Measurements from ENCODE around the gene SDCBP2.
A peak's percentile ranks its signal among the peaks of the same experiment; 100 is the strongest.

The SDCBP2 gene

DNA sequence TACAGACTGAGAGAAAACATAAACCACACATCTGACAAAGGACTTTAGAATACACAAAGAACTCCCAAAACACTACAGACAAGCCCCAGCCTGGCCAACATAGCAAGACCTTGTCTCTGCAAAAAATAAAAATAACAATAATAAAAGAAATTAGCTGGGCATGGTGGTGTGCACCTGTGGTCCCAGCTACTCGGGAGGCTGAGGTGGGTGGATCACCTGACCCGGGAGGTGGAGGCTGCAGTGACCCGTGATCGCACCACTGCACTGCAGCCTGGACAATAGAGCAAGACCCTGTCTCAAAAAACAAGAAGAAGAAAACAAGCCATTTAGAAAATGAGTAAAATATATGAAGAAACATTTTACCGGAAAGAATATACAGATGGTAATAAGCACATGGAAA, 13.1 kb downstream of the SDCBP2 start:
- DNase-seq (ENCODE audit: low read depth in 1 of 2, low spot score in 1 of 2), result no peak

DNA sequence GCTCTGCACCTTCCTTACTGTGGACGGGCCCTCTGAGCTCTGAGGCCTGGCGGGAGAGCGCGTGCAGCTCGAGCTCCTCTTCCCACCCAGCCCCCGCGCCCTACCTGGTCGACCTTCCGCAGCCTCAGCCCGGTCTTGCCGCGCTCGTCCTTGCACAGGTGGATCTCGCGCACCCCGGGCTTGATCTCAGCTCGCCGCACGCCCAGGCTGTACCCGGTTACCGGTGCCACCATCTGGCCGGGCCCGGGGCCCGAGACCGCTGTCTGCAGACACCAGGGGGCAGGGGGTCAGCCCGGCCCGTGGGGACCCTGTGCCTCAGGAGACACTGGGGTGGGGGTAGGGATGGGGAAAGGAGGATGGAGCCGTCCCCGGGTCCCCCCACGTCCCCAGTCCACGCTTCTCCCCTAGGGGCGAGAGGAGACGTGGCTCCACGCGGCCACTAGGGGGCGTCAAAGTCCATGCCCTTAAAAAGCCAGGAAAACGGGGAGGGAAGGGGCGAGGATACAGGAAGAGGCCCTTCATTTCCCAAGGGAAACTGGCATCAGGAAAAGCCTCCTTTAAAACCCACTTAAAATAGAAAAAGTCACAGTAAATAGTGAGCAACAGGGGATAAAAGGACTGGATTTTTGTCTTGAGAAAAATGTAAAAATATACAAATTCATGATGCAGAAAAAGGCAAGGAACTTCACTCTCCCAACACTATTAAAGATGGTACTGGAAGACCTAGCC, 15.5 kb downstream of the SDCBP2 start:
- peak; percentile 47 to 53 for DNase-seq (ENCODE audit: low read depth in 1 of 2, low spot score in 1 of 2)

DNA sequence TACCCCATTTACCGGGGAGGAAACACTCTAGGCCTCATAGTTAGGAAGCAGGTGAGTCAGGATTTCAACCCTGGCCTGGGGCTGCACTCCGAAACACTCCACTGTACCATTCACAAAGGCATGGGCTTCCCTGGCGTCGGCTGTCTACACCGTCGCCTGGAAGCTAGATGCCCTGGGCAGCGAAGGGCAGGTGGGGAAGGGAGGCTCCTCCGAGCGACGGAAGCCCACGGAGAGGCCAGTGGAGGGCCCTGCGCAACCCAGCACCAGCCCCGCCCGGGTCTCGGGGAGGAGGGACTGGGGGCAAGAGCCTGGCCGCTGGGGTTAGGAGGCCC, 16.1 kb downstream of the SDCBP2 start:
- no peak for DNase-seq (ENCODE audit: low read depth in 1 of 2, low spot score in 1 of 2)

DNA sequence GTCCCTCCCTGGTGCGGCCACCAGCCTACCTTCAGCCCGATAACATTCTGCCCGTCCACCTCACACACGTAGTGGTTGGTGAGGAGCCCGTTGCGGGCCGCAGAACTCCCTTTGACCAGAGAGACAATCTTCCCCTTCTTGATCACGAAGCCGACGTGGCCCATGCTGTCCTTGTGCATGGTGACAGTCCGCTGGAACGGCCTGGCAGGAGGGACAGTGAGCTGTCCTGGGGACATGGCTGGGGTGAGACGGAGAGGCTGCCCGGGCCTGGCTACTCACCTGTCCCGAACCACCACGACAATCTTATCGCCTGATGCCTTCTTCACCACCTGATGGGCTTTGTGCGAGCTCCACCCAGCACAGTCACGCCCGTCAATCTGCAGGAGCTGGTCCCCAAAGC, 16.6 kb downstream of the SDCBP2 start:
- no peak for DNase-seq (ENCODE audit: low read depth in 1 of 2, low spot score in 1 of 2)

DNA sequence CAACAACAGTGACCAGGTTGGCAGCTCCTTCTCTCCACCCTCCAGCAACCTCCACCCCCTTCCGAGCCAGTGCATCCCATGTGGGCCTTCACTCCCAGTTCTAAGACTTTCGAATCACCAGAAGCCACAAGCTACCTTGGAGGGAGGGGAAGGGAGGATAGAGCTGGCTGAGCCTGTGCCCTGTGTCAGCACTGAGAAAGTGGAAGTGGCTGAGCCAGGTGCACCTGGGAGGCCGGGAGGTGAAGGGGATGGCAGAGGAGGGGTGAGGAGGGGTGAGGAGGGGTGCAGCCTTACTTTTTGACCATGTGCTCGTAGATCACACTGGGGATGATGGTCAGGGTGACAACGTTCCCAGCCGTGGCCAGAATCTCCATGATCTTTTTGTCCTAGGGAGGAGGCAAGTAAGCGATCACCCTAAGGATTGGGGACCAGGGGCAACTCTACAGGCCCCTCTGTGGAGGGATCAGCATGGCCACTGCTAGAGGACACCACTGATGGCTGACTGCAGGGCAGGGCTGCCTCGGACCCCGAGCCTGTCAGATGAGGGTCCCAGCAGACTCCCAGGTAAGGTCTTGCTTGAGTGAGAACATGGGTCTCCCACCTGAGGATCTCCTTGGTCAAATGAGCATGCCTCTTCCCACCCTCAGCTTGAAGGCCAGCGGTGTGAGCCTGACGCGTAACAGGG, 18.3 kb downstream of the SDCBP2 start:
- DNase-seq (ENCODE audit: low read depth in 1 of 2, low spot score in 1 of 2), result no peak

DNA sequence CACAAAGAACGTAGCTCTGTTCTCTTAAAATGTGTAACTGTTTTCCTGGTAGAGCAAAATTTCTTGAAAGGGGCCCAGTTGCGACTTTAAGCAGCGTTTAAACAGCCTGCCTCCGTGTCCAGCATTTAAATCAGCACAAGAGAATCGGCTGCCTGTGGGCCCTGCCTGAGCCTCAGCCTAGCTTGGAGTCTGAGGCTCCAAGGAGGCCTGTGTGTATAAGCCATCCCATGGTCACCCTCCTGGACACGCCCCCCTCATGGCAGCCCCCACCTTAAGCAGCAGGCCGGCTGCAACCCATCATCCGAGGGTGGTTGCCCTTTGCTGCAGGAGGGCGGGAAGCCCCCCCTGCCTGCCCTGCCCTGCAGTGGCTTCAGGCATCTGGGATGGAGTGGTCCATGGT, 18.9 kb downstream of the SDCBP2 start:
- DNase-seq (ENCODE audit: low read depth in 1 of 2, low spot score in 1 of 2), result no peak

DNA sequence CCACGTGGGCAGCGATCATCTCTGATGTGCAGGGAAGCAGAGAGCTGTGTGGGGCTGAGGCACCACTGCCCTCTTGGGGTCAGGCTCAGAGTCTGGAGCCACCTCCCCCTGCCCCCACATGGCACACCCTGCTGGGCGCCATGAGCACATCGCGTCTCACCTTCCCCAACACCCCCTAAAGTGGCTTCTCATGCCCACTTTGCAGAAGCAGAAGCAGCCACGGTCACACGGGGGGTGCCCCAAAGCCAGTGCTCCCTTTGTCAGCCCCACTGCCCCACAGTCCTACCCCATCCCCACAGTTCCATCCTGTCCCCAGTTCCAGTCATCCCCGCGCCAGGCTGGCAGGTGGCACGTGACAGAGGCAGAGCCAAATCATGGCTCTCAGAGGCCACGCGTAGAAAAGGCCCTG, 19.5 kb downstream of the SDCBP2 start:
- DNase-seq (ENCODE audit: low read depth in 1 of 2, low spot score in 1 of 2), result no peak

DNA sequence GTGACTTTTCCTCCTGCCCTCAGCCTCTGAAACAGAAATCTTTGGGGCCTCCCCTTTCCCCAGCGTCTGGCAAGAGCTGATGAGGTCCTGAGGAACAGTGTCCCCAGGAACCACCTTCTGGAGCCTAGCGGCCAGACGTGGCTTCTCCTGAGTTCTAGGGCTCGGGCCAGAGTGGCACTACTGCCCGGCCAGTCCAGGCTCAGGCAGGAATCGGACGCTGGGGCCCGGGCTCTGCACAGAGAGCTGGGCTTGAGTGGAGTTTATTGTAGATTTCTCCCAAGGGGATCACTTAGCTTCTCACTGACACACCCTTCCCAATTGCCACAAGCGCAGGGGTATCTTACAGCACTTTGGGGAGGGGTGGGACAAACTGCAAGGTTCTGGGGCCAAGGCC, 20.2 kb downstream of the SDCBP2 start:
- DNase-seq (ENCODE audit: low read depth in 1 of 2, low spot score in 1 of 2), result no peak

DNA sequence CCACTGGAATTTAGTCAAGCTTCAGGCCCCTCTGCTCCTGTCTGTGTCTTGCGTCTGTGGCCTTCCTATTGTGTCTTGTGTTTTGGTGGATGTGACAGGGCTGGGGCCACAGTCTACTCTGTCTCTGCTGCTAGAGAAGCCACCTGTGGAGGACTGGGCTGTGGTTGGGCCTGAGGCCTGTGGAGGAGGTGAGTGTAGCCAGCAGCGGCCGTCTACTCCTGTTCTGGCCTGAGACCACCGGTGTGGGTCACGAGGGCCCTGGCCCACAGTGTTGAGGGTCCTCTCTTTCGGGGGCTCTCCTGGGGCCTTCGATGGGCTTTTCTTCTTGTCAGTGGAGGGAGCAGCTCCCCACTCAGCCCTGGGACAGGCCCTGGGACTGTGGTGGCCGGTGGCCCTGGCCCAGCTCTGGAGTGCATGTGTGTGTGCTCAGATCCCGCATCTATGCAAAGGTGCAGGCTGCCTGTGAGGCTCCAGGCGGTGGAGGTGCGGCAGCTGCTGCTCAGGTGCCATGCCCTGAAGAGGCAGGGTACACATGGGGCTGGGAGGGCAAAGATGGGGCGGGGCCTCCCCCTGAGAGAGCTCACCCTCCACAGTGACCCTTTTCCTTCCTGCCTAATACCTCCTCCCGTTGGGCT, 20.8 kb downstream of the SDCBP2 start:
- DNase-seq (ENCODE audit: low read depth in 1 of 2, low spot score in 1 of 2), result no peak

DNA sequence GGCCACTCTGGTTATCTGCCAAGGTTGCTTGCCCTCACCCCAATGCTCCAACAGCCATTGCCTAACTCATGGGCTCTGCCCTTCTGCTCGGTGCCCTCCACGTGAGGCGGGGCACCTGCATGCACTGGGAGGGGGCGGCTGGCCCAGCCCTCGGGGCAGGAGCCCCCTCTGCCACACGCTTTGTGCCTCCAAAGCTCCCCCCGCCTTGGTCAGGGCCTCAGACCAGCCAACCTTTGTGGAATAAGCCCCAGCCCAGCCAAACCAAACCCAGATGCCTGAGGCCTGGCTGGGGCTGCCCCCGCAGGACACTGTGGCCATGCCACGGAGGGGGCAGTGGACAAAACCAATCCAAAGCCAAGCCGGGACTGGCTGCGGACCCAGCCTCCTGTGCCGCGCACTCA, 21.4 kb downstream of the SDCBP2 start:
- DNase-seq (ENCODE audit: low read depth in 1 of 2, low spot score in 1 of 2), result no peak

DNA sequence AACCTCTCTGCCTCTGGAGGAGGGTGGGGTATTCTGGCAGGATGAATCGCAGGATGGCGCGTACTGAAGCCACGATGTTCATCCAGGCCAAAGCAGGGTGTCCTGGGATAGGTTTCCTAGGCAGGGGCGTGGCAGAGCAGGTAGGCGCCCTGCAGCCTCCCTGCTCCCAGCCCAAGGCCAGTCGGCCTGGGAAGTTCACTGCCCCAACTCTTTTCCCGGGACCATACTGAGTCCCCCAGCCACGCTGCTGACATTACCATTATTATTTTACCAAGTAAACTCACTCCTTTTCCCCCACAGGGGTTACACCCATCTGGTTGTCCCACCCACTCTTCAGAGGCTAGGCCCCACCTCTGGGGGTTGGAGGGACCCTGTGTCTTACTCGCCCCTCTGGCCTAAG, 21.8 kb downstream of the SDCBP2 start:
- no peak for DNase-seq (ENCODE audit: low read depth in 1 of 2, low spot score in 1 of 2)

DNA sequence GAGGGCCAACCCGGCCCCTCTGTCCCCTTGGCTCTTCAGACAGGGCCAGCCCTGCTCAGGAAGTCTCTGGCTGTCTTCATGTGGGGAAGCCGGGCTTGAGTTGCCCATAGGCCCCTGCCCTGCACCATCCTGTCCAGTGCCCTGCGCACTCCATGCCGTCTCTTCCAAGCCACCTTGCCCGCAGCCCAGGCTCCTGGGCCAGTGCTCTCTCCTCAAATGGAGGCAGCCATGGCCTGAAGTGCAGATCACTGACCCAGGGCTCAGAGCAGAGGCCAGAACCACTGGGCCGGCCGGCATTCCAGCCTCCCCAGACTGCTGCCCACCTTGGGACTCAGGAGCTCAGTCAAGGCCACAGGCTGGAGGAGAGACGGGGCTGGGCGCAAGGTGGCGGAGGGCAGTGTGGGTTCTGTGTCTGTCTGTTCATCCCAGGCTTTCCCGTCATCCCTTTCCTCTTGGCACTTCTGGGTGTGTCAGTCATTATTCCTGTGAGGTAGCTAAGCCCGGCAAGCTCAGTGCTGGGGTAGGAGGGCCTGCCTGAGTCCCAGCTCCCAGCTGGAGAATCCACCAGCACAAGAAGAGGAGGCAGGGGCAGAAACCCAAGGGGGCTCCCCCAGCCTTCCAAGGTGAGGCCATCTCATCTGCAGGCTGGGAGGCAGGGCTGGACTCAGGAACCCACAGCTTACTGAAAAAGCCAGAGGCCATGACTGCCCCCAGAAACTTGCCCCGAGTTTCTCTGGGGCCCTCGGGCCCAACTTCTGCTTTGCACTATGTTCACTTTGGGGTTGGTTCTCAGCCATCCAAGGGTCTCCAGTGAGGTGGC, 22.4 kb downstream of the SDCBP2 start:
- DNase-seq (ENCODE audit: low read depth in 1 of 2, low spot score in 1 of 2), result no peak

DNA sequence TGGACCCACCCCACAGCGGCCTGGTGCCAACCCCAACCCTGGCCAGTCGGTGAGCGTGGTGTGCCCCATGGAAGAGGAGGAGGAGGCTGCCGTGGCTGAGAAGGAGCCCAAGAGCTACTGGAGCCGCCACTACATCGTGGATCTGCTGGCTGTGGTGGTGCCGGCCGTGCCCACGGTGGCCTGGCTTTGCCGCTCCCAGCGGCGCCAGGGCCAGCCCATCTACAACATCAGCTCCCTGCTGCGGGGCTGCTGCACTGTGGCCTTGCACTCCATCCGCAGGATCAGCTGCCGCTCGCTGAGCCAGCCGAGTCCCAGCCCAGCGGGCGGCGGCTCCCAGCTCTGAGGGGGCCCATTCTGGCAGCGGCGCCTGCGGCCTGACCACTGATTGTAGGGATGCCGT, 23.2 kb downstream of the SDCBP2 start:
- no peak for DNase-seq (ENCODE audit: low read depth in 1 of 2, low spot score in 1 of 2)

DNA sequence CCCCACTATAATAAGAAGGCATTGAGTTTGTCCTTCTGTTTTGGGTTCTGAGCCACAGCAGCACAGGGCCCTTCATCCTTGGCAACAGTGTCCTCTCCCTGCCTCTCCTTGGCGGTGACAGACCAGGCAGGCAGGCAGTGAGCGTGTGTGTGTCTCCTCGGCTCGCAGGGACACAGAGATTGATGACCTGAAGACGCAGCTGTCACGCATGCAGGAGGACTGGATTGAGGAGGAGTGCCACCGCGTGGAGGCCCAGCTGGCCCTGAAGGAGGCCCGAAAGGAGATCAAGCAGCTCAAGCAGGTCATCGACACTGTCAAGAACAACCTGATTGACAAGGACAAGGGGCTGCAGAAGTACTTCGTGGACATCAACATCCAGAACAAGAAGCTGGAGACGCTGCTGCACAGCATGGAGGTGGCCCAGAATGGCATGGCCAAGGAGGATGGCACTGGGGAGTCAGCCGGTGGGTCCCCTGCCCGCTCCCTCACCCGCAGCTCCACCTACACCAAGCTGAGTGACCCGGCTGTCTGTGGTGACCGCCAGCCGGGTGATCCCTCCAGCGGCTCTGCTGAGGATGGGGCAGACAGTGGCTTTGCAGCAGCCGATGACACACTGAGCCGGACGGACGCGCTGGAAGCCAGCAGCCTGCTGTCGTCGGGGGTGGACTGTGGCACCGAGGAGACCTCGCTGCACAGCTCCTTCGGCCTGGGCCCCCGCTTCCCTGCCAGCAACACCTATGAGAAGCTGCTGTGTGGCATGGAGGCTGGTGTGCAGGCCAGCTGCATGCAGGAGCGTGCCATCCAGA, 24.0 kb downstream of the SDCBP2 start:
- no peak for DNase-seq (ENCODE audit: low read depth in 1 of 2, low spot score in 1 of 2)

DNA sequence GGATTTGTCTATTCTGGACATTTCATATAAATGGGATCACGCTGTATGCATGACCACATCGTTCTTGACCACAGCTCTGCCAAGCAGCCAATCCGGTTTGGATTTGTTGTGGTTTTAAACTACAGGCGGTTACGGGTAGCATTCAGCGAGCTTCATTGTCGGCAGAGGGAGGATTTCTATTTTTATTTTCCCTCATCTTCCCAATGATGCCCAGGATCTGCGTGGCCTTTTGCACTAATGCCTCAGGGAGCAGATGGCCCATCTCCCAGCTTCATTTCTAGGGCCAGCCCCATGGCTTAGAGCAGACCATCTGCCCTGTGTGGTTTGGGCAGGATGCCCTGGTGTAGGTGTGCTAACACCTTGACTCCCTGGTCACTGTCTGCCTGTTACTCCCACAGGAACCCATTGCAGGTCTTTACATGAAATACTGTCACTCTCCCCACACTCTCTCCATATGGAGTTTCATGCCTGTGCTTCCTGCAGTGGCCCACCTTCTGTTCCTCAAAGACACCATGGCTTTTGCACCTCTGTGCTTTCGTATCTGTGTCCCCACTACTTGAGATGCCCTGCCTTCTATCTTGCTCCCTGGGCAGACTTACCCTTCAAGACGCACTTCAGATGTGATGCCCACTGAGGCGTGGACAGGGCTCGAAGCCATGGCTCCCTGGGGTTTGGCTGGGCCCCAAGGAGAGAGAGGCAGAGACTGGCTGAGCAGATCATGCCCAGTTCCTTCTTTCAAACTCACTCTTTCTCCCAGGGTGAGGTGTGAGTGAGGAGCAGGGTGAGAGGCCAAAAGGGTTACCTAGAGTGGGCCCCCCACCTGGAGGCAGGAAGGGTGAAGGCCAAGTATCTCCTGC, 26.0 kb downstream of the SDCBP2 start:
- DNase-seq (ENCODE audit: low read depth in 1 of 2, low spot score in 1 of 2), result no peak

DNA sequence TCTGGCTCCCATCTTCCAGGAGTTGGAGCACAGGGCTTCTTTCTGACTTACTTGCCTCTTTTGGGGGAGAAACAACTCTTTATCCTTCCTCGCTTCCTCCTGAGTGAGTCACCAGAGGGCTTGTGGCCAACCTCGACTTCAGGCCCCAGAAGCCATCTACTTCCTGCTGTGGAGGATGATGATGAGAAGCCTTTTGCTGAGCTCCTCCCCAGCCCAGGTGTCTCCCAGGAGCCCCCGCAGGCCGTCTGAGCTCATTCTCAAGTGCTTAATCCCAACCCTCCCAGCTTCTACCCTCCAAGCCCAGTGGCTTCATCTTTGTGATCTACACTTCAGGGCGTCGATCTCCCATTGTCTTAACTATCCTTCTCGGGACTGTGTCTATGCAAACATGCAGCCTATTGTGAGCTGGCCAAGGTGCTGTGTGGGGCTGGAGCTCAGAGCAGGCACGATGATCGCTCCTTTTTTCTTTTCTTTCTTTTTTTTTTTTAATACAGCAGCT, 27.9 kb downstream of the SDCBP2 start:
- DNase-seq (ENCODE audit: low read depth in 1 of 2, low spot score in 1 of 2), result peak in 1 of 2 donors; percentile 18

DNA sequence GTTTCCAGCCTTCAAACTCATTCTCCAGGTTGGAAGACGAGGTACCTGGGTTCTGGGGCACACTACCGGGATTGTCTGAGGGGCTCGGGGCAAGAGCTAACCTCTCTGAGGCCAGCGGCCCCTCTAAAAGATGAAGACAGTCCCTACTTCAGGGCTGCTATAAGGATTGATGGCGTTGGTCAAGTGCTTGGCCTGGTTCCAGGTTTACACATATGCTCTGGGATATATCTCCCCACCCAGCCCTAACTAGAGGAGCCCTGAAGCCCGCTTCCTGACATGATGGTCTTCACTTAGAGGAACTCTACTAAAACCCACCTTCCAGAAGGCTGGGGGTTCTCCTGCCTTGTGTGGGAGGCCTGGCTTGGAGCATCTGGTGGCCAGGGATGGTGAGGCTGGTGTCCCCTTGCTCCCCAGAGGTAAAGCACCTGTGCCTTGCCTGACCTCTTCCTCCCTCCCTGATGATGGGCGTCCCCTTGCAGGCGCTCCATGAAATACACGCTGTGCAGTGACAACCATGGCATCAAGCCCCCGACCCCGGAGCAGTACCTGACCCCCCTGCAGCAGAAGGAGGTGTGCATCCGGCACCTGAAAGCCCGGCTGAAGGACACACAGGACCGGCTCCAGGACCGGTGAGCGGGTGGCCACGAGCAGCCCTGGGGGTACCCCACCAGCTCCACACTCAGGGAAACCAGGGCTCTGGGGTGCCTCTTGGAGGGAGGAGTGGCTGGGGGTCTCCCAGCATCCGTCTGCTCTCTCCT, 28.7 kb downstream of the SDCBP2 start:
- DNase-seq (ENCODE audit: low read depth in 1 of 2, low spot score in 1 of 2), result no peak

DNA sequence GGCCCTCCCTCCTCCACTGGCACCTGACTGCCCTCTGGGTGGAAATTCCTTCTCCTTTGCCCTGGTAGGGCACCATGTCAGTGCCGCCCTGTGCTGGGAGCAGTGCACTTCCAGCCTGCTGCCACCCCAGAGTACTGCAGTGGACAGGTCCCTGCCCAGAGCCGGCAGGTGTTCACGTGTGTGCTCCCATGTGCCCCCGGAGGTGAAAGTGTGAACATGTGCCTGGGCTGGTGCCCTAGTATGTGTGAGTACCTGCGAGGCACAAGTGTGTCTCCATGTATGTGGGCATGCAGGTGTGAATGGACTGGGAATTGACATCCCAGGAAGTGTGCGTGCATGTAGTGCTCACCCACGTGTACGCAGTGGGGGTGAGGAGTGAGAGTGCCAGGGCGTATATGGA, 29.4 kb downstream of the SDCBP2 start:
- no peak for DNase-seq (ENCODE audit: low read depth in 1 of 2, low spot score in 1 of 2)

DNA sequence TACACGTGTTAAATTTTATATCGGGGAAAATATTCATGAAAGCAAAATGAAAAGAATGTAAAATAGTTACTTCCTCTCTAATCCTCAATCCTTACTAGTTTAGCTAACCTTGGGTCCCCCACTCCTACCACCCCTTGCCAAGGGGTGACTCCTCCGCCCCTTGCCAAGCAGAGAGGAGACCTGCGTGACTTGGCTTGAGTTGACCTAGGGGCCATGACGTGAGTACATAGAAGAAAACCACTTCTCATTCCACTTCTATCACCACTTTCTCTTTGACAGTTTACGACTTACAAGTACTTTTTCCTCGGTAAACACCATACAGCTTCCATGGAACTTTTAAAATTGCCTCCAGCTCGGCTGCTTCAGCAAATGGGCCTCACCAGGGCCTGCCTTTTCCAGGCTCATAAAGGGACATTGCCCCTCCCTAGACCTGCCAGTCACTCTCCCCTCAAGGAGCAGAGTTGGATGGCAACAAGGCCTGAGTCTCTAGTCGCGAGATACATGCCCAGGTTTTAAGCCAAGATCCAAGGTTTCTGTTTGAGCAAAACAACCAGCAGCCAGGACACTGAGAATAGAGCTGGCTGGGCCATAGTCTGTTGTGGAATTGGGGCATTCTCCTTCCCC, 29.9 kb downstream of the SDCBP2 start:
- DNase-seq (ENCODE audit: low read depth in 1 of 2, low spot score in 1 of 2), result no peak

Measured in activated T-helper 1 cell treated with anti-CD3 and anti-CD28 coated beads, Interleukin-2, amount 50 U/mL, for 16 hours (primary cell).